ENCODE measurements around the gene ATAD1.
"Not testable (repeated sequence)": the region's sequence is repeated elsewhere in the genome, so short reads cannot be mapped to it uniquely, and the experiment has no call there.

Gene ATAD1

GRCh38 chr10:87846023-87846422 is 28.0 kb upstream of the ATAD1 start:
- DNase-seq (ENCODE audit: low read depth), result no peak

- DNase-seq (ENCODE audit: low read depth), result no peak
Measured at GRCh38 chr10:87845624-87845998, 27.6 kb upstream of the ATAD1 start.

DNA sequence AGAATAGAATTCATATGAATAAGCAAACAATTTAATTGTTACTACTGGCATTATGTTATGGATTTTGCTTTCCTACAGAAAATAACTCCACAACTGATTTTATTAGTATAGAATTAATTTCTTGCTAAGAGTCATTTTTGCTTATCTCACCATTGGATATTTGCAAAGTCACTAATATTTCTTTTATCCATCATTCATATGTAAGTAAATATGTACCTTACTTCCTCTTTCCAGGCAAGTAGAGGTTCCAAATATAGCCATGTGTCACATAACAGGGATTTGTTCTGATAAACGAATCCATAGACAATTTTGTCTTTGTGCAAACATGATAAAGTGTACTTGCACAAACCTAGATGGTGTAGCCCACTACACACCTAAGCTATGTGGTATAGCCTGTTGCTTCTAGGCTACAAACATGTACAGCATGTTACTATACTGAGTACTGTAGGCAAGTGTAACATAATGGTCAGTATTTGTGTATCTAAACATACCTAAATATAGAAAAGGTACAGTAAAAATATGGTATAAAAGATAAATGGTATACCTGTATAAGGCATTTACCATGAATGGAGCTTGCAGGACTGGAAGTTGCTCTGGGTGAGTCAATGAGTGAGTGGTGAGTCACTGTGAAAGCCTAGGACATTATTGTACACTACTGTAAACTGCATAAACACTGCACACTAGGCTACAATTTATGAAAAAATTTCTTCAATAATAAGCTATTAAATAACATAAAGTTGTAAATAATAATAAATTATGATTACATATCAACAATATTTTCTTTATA is 27.0 kb upstream of the ATAD1 start:
- DNase-seq (ENCODE audit: low read depth), result no peak

DNA sequence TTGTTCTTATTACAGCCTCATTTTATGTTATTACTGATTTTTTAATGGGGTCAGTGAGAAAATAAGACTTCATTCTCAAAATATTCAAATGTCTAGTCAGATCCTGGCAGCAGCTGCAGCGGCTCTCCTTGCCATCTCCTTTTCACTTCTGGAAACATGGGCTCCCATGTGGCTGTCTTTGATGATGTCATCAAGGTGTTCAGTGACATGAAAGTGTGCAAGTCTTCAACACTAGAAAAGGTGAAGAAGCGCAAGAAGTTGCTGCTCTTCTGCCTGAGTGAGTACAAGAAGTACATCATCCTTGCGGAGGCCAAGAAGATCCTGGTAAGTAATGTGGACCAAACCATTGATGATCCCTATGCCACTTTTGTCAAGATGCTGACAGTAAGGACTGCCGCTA is 25.7 kb upstream of the ATAD1 start:
- no peak for DNase-seq (ENCODE audit: low read depth)

- no peak for DNase-seq (ENCODE audit: low read depth)
Measured at GRCh38 chr10:87842776-87843497, 24.9 kb upstream of the ATAD1 start.

GRCh38 chr10:87842220-87842641 is 24.2 kb upstream of the ATAD1 start:
- no peak for DNase-seq (ENCODE audit: low read depth)

- DNase-seq (ENCODE audit: low read depth), result no peak
Measured at GRCh38 chr10:87841186-87841585, 23.2 kb upstream of the ATAD1 start.

- no peak for DNase-seq (ENCODE audit: low read depth)
Measured at GRCh38 chr10:87838650-87839049, 20.6 kb upstream of the ATAD1 start.

DNA sequence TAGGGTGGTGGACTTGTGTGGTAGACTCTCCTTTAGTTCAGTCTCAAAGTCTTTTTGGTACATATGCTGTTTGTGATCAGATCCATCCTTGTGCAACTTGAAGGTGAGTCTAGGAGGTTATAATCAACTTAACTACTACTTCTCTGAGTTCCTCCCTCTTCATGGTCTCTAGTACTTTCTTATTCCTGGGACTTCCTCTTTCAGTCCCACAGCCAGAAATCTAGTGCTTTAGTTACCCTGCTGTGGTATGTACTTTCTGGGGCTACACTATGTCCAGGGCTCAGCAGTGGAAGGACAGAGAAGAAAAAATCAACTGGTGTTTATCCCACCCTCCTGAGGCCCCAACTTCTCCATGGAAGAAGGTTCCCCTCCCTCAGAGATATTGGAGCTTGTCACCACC is 19.4 kb upstream of the ATAD1 start:
- no peak for DNase-seq (ENCODE audit: low read depth)

DNA sequence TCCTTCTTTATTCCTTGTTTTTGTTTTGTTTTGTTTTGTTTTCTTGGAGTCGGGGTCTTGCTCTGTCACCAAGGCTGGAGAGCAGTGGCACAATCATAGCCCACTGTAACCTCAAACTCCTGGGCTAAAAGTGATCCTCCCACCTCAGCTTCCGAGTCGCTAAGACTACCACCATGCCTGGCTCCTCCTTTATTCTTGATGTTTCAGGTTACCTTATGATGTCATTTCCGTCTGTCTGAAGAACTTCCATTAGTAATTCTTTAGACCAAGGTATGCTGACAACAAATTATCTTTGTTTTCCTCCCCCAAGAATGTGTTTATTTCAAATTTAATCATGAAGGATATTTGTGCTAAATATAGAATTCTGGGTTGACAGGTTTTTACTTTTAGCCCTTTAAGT is 18.1 kb upstream of the ATAD1 start:
- no peak for DNase-seq (ENCODE audit: low read depth)

DNA sequence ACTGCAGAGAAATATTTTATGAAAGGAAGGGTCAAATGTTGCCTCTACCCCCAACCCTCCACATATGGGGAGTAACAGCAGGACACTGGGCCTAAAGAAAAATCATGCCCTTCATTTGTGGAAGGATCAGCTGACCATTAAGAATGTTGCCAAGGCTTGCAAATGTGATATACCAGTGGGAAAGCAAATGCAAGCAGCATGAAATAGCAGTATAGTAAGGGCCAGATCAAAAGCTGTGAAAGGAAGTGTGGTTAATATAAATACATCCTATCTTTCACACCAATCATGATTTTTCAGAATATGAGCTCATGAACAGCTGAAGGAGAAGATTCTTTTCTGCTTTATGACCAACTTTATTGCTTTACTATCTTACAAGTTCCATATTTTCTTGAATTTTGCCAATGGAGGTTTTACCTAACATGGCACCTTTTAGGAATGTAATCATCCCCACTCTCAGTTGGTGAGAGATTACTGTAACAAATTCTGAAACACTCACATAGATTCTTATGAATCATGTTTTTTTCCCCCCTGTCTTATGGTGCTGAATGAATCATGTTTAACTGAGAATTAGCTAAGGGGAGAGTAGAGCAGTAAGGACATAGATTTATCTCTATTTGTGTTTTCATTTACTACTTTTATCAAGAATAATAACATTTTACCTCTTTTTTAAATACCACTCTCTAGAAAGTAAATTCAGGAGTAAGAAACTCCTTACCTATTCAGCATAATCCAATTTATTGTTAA is 12.1 kb upstream of the ATAD1 start:
- DNase-seq (ENCODE audit: low read depth), result no peak

GRCh38 chr10:87829051-87829450 is 11.0 kb upstream of the ATAD1 start:
- not testable (repeated sequence) for DNase-seq (ENCODE audit: low read depth)

GRCh38 chr10:87827681-87828080 is 9.7 kb upstream of the ATAD1 start:
- DNase-seq (ENCODE audit: low read depth), result no peak

DNA sequence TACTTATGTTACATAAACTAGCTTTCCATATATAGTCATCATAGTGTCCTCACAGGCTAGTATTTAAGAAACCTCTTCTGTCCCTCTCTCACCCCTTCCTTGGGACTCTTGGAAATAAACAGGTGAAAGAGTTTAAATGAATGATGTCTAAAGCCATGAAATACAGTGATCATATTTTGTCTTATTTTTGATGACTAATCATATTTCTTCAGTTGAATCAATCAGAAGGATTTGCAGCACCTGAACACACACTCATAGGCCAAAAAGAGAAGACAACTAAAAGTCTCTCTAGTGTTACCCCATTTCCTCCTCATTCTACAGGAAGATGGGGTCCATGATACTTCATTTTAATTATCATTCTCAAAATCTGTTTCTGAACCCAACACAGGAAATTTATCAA is 8.6 kb upstream of the ATAD1 start:
- DNase-seq (ENCODE audit: low read depth), result no peak

DNA sequence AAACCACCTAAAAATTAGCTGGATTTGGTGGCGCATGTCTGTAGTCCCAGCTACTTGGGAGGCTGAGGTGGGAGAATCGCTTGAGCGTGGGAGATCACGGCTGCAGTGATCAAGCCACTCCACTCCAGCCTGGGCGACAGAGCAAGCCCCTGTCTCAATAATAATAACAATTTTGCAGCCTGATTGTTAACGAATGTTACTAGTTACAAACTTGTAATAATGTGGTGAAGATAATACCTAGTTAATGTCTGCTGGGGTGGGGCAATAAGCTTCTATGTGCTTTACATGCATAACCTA is 1.2 kb upstream of the ATAD1 start:
- DNase-seq (ENCODE audit: low read depth), result no peak

DNA sequence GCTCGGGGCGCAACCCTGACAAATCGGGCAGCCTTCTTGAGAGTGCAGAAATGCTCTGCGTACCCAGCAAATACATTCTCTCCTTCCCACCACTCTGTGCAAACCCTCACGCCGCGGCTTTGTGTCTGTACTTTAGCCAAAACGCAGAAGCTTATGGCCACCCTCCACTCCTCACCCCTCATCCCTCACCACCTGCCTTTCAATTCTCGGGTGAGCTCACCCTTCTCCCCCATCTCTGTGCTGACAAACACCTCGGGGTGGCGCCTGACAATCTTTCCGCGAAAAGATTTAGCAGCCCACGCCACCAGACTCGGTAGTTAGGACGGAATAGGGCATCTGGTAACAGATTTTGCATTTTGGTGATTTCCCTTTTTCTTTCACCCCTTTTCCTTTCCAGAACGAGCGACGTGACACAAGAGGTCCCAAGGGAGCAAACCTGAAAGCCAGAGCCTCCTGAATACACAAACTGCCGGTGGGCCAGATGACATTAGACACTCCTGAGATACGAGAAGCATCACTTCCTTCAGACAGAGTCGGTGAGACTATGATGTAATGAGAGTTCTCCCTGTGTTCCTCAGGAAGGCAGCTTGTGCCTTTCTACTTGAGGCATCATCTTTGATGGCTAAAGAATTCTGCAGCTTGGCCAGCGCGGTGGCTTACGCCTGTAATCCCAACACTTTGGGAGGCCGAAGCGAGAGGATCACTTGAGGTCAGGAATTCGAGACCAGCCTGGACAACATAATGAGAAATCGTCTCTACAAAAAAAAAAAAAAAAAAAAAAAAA is 671 bp upstream of the ATAD1 start:
- peak; percentile 46 for DNase-seq (ENCODE audit: low read depth)

DNA sequence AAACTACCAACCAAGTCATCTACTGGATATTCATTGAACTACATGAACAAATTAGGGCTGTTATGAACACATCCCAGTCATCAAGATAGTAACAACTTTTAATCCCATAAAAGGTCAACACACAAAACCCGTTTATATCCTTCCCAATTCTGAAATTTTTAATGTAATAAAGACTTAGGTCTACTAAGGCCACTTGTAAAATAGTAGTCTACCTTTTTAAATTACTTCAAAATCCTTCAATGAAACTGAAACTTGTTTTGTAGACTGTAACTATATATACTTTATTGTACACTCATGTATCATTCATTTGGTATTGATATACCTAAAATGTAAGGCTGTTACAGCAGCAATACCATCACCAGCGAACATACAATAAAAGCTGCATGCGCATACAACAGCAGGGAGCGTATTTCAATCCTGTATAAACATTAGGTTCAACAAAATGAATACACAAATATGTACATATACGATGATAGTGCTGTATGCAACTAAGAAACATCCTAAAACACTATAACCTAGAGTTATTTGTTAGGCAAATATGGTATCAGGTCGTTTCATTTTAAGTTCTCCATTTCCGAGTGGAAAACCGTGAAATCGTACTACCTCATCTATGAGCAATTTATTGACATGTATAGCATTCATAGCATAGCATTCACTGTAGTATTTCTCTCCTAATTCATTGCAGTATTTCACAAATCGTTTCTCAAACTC is 973 bp downstream of the ATAD1 start:
- no peak for DNase-seq (ENCODE audit: low read depth)

DNA sequence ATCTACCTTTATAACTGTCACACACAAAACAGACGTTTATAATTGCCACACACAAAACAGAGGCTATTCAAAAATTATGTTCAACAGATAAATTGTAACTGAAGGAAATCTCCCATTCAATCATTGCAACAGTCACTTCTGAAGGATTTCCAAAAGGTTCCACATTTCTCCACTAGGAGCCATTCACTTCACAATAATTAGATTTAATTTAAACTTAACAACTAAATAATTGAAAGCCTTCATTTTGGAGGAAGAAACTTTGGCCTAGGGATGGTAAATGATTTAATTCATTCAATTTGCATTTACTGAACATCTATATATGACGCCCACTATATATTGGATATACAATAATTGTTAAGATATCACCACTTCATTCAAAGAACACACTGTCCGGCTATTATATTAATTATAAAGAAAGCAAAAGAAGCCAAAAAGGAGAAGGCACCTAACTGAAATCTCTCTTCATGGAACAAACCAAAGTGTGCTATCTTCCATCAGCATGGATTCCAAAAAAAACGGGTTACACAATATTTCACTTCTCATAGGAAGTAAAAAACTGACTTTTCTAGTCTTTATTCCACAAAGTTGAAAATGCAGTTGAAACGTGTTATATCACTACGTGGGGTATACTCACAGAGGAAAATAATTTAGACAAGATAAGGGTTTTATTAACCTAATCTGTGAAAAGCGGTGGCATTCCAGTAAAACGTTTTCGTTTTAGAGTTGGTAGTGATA is 1.7 kb downstream of the ATAD1 start:
- DNase-seq (ENCODE audit: low read depth), result no peak

DNA sequence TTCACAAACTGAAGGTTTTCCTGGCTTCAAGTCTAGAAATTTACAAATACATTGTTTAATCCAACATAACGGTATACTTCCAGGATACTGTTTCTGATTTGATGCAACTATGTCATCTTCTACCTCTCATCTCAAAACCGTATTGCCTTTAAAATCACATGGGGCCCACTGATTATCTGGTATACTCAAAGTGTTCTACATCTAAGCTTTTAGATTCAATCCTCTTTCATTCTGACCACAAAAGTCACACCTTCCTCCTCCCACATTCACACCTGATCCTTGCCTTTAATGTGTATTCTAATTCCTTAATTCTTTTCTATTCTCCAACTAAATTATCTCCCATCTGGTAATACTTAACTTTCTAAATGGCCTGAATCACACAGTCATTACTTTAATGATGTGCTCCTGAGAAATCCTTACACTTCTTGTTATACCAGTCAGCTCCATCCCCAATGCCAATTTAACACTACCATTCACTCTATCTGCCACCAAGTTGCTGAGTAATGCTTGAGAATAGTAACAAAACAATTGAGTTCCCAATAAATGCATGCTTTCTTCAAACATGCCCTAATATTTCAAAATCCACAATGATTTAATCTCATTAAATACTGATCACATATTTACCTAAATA is 13.0 kb downstream of the ATAD1 start:
- no peak for DNase-seq (ENCODE audit: low read depth)

- DNase-seq (ENCODE audit: low read depth), result no peak
Measured at GRCh38 chr10:87803831-87804230, 14.2 kb downstream of the ATAD1 start.

- no peak for DNase-seq (ENCODE audit: low read depth)
Measured at GRCh38 chr10:87803328-87803727, 14.7 kb downstream of the ATAD1 start.

All from stimulated activated CD8-positive, alpha-beta memory T cell treated with anti-CD3 and anti-CD28 coated beads, Interleukin-12 subunit alpha, Interleukin-12 subunit beta, amount 100 ng/mL, for 4 hours (primary cell).